GM19238 (cell line): ENCODE results near the gene NFILZ.
"Not testable (repeated sequence)": the region's sequence is repeated elsewhere in the genome, so short reads cannot be mapped to it uniquely, and the experiment has no call there.

Source experiments
- DNase-seq: peaks from one replicate; pipeline ENCODE4 v3.0.0; 2011; ENCODE audit warnings: low spot score; ENCODE audit not compliant: insufficient read length

Gene NFILZ

GRCh38 chr19:8611391-8611876 is 19.0 kb upstream of the NFILZ start:
- DNase-seq: no peak

GRCh38 chr19:8611877-8612806 is 18.3 kb upstream of the NFILZ start:
- no peak for DNase-seq

- no peak for DNase-seq
Measured at GRCh38 chr19:8612807-8613171, 17.6 kb upstream of the NFILZ start.

- no peak for DNase-seq
Measured at GRCh38 chr19:8614455-8614854, 16.0 kb upstream of the NFILZ start.

GRCh38 chr19:8615024-8615423 is 15.4 kb upstream of the NFILZ start:
- DNase-seq: no peak

- no peak for DNase-seq
Measured at GRCh38 chr19:8615813-8616596, 14.4 kb upstream of the NFILZ start.

- DNase-seq: no peak
Measured at GRCh38 chr19:8616861-8617260, 13.6 kb upstream of the NFILZ start.

- not testable (repeated sequence) for DNase-seq
Measured at GRCh38 chr19:8617325-8617724, 13.1 kb upstream of the NFILZ start.

GRCh38 chr19:8617984-8618383 is 12.4 kb upstream of the NFILZ start:
- DNase-seq: no peak

- DNase-seq: no peak
Measured at GRCh38 chr19:8618751-8619150, 11.7 kb upstream of the NFILZ start.

GRCh38 chr19:8622886-8623285 is 7.5 kb upstream of the NFILZ start:
- DNase-seq: not testable (repeated sequence)

GRCh38 chr19:8626842-8627241 is 3.6 kb upstream of the NFILZ start:
- DNase-seq: no peak

GRCh38 chr19:8629184-8629583 is 1.2 kb upstream of the NFILZ start:
- no peak for DNase-seq

GRCh38 chr19:8630796-8631424 is 477 bp downstream of the NFILZ start:
- DNase-seq: no peak

GRCh38 chr19:8631425-8631819 is 989 bp downstream of the NFILZ start:
- no peak for DNase-seq

GRCh38 chr19:8635422-8635821 is 5.0 kb downstream of the NFILZ start:
- DNase-seq: no peak

- not testable (repeated sequence) for DNase-seq
Measured at GRCh38 chr19:8637070-8637469, 6.6 kb downstream of the NFILZ start.

GRCh38 chr19:8638078-8638619 is 7.7 kb downstream of the NFILZ start:
- DNase-seq: no peak

- DNase-seq: no peak
Measured at GRCh38 chr19:8639821-8640401, 9.5 kb downstream of the NFILZ start.

- DNase-seq: no peak
Measured at GRCh38 chr19:8640402-8641004, 10.1 kb downstream of the NFILZ start.
